ENCODE measurements around the gene CHAF1A. TPM values are rescaled to one million over a fixed set of nuclear protein-coding genes. Genes with fewer than 3 reads are reported as not detected.
A peak's percentile ranks its signal among the peaks of the same experiment; 100 is the strongest.

Gene CHAF1A
- total and polyA plus RNA-seq, 7 donors = 3.6 to 19.1 (median 5.4) TPM

DNA sequence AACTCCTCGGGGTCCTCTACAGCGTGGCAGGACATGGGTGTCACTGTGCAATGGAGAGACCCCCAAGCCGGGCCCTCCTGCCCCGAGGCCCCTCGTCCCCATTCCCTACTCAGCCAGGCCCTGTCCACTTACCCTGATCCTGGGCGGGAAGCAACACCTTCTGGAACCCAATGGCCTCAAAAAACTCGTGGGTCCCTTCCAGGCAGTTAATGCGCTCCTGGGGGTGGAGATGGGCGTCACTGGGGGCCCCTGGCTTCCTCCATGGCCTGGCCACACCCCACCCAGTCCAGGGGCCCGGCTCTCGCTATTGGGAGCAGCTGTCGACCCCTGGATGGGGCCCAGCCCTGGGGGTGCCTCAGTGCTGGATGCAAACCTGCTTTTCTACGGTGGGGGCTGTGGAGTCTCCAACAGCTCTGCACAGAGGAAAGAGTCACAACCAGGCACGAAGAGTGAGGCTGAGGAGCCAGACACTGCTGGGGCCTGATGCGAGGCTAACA lies 44.3 kb downstream of the CHAF1A start:
- 82 to 84% methylated on average over 15 of the region's 15 CpGs for WGBS, 2 donors
- H3K4me3 ChIP-seq = no peak overlapping the region
- H3K27me3 ChIP-seq = no peaks in the 10 kb centered on the region
- peaks cover 53 to 80% (median 60%) of the 10 kb centered on the region in 4 donors for H3K36me3 ChIP-seq
- no peak overlapping the region for H3K27ac ChIP-seq
- no peak for TF ChIP-seq EP300 (IDR thresholded peaks at IDR 0.05)
- TF ChIP-seq POLR2A (IDR thresholded peaks at IDR 0.05) = no peak
- no peak for DNase-seq
- no peaks in the 10 kb centered on the region for H3K9me3 ChIP-seq
- peaks cover 0 to 14% (median 10%) of the 10 kb centered on the region in 4 donors for H3K4me1 ChIP-seq
- intact Hi-C loops (cut with DNase I) = no loop called here

DNA sequence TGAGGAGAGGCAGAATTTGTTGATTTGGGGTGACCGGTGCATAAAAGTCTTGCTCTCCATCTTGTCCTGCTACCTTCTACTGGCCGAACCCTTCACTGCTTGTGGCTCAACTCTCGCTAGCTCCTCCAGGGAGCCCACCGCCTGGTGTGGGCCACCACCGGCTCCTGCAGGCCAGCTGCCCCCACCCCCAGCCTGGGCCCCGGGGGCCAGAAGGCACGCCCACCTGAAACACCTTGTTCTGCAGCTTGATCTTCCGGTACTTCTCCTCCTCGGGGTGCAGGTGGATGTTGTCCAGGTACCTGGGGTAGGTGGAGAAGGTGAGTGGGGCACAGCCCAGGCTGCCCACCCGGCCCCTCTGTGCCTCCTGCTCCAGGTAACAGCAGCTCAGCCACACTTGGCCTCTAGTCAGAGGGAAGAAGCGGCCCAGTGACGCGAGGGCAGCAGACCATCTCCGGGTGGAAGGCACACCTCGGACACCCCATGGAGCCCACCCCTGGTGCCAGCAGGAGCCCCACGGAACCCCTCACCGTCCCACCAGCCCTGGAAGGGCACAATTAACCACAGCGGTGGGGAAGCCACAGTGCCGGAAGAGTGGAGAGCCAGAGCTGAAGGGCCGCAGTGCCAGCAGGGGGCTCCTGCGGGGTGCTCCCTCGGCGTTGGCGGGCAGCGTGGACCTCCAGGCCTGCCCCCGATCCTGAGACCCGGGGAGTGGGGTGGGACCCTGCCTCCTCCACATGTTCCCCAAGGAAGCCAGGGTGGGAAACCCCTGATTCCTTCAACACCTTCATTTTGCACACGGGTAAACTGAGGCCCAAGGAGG lies 45.1 kb downstream of the CHAF1A start:
- WGBS, 2 donors = 90 to 93% methylated on average over 28 of the region's 28 CpGs
- Histone ChIP-seq H3K4me1 (peaks cover 0 to 14% (median 10%) of the 10 kb centered on the region in 4 donors), H3K27me3 (no peaks in the 10 kb centered on the region), H3K36me3 (peaks cover 61 to 88% (median 68%) of the 10 kb centered on the region in 4 donors), H3K27ac (peak overlapping the region in 2 of 4 donors; percentile 58 to 63), H3K4me3 (no peak overlapping the region), H3K9me3 (no peaks in the 10 kb centered on the region)
- no peak for DNase-seq
- TF ChIP-seq EP300 (IDR thresholded peaks at IDR 0.05) (no peak), POLR2A (IDR thresholded peaks at IDR 0.05) (no peak), POLR2AphosphoS5 (IDR thresholded peaks at IDR 0.05) (no peak)
- TF ChIP-seq, protein P1, sequence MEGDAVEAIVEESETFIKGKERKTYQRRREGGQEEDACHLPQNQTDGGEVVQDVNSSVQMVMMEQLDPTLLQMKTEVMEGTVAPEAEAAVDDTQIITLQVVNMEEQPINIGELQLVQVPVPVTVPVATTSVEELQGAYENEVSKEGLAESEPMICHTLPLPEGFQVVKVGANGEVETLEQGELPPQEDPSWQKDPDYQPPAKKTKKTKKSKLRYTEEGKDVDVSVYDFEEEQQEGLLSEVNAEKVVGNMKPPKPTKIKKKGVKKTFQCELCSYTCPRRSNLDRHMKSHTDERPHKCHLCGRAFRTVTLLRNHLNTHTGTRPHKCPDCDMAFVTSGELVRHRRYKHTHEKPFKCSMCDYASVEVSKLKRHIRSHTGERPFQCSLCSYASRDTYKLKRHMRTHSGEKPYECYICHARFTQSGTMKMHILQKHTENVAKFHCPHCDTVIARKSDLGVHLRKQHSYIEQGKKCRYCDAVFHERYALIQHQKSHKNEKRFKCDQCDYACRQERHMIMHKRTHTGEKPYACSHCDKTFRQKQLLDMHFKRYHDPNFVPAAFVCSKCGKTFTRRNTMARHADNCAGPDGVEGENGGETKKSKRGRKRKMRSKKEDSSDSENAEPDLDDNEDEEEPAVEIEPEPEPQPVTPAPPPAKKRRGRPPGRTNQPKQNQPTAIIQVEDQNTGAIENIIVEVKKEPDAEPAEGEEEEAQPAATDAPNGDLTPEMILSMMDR (IDR thresholded peaks at IDR 0.05) = no peak
- intact Hi-C loops (cut with DNase I) = no loop called here

DNA sequence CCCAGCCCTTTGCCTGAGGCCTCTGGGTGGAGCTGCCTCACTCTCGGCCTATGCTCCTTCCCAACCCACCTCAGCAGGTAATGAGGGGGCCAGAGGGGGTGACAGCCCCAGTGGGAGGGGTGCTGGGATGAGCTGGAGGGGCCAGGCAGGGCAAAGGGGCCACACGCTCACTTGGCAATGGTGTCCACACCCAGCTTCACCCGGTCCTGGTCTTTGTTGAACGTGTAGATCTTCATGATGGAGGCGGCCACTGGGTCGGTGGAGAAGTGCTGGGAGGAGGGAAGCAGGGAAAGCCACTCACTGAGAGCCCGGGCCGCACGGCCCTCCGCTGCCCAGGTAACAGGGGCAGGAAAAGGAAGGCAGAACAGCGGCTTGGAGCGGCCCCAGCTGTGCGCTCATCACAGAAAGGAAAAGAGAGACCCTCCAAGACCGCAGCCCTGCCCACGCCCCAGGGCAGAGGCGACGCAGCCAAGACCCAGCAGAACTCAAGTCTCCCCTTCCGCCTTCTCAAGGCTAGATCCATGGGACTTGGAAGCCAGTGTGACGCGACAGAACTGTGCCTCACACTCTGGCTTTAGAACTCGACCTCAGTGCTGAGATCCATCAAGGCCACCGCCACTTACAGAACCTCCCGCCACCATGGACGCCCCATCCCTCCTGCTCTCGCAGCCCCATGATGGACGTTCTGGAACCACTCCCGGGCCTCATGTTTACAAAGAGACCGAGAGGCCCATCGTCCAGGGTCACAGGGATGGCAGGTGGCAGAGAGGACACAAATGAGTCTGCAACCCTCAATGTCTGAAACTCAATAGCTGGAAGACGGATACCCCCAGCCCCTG lies 45.9 kb downstream of the CHAF1A start:
- Histone ChIP-seq H3K4me1 (peaks cover 0 to 14% (median 10%) of the 10 kb centered on the region in 4 donors), H3K36me3 (peaks cover 69 to 96% (median 75%) of the 10 kb centered on the region in 4 donors)
- no peak for DNase-seq

DNA sequence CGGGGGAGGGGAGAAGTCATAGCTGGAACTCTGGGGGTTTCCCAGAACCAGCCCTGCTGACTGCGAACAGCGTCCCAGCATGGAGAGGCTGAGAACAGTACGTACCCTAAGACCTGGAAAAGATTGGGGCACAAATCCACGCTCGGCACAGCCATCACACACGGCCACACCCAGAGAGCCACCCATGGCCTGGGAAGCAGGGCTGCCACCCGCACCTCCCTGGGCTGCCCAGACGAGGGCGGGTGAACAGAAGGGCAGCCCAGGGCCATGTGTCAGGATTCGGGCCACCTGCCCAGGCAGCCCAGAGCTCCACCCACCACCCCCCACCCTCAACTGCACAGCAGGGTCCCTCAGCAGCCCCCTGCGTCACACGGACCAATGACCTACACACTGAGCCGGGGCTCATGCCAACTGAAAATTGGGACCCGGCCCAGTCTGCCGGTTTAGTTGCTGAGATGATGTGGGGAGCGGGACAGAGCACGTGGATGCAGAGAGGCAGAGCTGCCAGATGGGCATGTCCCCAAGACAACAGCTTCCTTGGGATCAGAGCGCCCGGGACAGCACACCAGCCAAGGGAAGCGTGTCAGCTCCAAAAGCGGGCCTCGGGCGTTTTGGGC lies 46.7 kb downstream of the CHAF1A start:
- no peaks in the 10 kb centered on the region for H3K9me3 ChIP-seq
- no peak overlapping the region for H3K4me3 ChIP-seq
- TF ChIP-seq POLR2A (IDR thresholded peaks at IDR 0.05) (no peak), EP300 (IDR thresholded peaks at IDR 0.05) (peak in 1 of 4 donors; percentile 69), POLR2AphosphoS5 (IDR thresholded peaks at IDR 0.05) (peak in 1 of 4 donors; percentile 34)
- H3K36me3 ChIP-seq = peaks cover 75 to 100% (median 83%) of the 10 kb centered on the region in 4 donors
- peak; percentile 88 for DNase-seq
- no peaks in the 10 kb centered on the region for H3K27me3 ChIP-seq
- intact Hi-C loops (cut with DNase I) = no loop called here
- peak overlapping the region; percentile 44 to 63 (median 56) for H3K27ac ChIP-seq
- 87 to 89% methylated on average over 24 of the region's 24 CpGs for WGBS, 2 donors
- H3K4me1 ChIP-seq = peaks cover 0 to 14% (median 10%) of the 10 kb centered on the region in 4 donors

More for the DNA sequence above, 45.9 kb downstream of the CHAF1A start:
- intact Hi-C loops (cut with DNase I) = no loop called here
- no peaks in the 10 kb centered on the region for H3K27me3 ChIP-seq
- WGBS, 2 donors = 81 to 85% methylated on average over 30 of the region's 30 CpGs
- H3K9me3 ChIP-seq = no peaks in the 10 kb centered on the region
- H3K27ac ChIP-seq = peak overlapping the region; percentile 44 to 63 (median 56)
- no peak overlapping the region for H3K4me3 ChIP-seq
- TF ChIP-seq POLR2A (IDR thresholded peaks at IDR 0.05) (no peak), POLR2AphosphoS5 (IDR thresholded peaks at IDR 0.05) (no peak)
- TF ChIP-seq, protein P1 (IDR thresholded peaks at IDR 0.05) = no peak

DNA sequence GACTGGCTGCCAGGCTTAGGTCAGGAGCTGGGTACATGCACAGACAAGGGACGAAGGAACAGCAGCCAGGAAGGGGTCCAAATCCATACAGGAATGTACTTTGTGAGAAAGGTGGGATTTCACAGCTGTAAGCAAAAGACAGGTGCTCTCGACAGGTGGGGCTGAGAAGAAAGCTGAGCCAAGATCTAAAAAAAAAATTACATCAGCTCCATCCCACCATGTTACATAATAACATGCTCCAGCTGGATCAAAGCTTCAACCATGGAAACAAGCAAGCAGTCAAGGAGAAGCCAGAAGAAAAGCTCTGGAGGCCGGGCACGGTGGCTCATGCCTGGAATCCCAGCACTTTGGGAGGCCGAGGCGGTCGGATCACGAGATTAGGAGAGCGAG lies 47.2 kb downstream of the CHAF1A start:
- peak overlapping the region; percentile 44 to 63 (median 56) for H3K27ac ChIP-seq
- peaks cover 0 to 16% (median 11%) of the 10 kb centered on the region in 4 donors for H3K4me1 ChIP-seq
- intact Hi-C loops (cut with DNase I) = no loop called here
- no peaks in the 10 kb centered on the region for H3K9me3 ChIP-seq
- no peaks in the 10 kb centered on the region for H3K27me3 ChIP-seq
- H3K4me3 ChIP-seq = no peak overlapping the region
- no peak for DNase-seq
- WGBS, 2 donors = 96 to 98% methylated on average over 9 of the region's 9 CpGs
- TF ChIP-seq POLR2AphosphoS5 (IDR thresholded peaks at IDR 0.05) = no peak
- peaks cover 75 to 96% (median 82%) of the 10 kb centered on the region in 4 donors for H3K36me3 ChIP-seq
